Ishikawa (cell line): Measurements from ENCODE around the gene MAPK8IP2.

Source experiments
- CEBPB ChIP-seq: IDR thresholded peaks from 2 replicates; pipeline ENCODE4 v1.6.1; 2012
- EGR1 ChIP-seq: IDR thresholded peaks from 2 replicates; pipeline ENCODE4 v1.6.1; 2012
- EP300 ChIP-seq: IDR thresholded peaks from 2 replicates; pipeline ENCODE4 v1.6.1; 2012; ENCODE audit warnings: borderline replicate concordance
- NFIC ChIP-seq: IDR thresholded peaks from 2 replicates; pipeline ENCODE4 v1.6.1; 2012
- RAD21 ChIP-seq: IDR thresholded peaks from 2 replicates; pipeline ENCODE4 v1.6.1; 2012; ENCODE audit warnings: low read depth
- YY1 ChIP-seq: IDR thresholded peaks from 2 replicates; pipeline ENCODE4 v1.6.1; 2012; ENCODE audit warnings: low read depth
- TF ChIP-seq, protein P1 (sequence below): IDR thresholded peaks from 2 replicates; pipeline ENCODE4 v1.6.1; 2012
- TF ChIP-seq, protein P2 (sequence below): IDR thresholded peaks from 2 replicates; pipeline ENCODE4 v1.6.1; 2012; ENCODE audit warnings: low read depth, mild to moderate bottlenecking

DNA sequence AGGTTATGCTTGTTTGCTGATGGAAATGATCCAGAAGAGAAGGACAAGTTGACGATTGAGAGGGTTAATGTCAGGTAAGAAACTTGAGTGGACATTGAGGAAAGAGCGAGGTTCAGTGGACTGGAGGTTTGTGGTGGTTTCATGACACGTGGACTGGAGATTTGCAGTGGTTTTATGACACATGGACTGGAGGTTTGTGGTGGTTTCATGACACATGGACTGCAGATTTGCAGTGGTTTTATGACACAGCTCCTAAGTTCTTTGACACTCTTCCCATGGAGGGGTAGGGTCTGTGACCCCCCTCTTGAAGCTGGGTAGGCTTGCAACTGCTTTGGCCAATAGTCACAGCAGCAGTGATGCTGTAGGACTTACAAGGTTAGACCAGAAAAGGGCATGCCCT is 5.4 kb upstream of the MAPK8IP2 start:
- TF ChIP-seq YY1 (no peak), CEBPB (no peak), NFIC (no peak), RAD21 (no peak), EP300 (no peak), EGR1 (no peak)
- TF ChIP-seq, protein P1, sequence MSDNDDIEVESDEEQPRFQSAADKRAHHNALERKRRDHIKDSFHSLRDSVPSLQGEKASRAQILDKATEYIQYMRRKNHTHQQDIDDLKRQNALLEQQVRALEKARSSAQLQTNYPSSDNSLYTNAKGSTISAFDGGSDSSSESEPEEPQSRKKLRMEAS: no peak
- TF ChIP-seq, protein P2, sequence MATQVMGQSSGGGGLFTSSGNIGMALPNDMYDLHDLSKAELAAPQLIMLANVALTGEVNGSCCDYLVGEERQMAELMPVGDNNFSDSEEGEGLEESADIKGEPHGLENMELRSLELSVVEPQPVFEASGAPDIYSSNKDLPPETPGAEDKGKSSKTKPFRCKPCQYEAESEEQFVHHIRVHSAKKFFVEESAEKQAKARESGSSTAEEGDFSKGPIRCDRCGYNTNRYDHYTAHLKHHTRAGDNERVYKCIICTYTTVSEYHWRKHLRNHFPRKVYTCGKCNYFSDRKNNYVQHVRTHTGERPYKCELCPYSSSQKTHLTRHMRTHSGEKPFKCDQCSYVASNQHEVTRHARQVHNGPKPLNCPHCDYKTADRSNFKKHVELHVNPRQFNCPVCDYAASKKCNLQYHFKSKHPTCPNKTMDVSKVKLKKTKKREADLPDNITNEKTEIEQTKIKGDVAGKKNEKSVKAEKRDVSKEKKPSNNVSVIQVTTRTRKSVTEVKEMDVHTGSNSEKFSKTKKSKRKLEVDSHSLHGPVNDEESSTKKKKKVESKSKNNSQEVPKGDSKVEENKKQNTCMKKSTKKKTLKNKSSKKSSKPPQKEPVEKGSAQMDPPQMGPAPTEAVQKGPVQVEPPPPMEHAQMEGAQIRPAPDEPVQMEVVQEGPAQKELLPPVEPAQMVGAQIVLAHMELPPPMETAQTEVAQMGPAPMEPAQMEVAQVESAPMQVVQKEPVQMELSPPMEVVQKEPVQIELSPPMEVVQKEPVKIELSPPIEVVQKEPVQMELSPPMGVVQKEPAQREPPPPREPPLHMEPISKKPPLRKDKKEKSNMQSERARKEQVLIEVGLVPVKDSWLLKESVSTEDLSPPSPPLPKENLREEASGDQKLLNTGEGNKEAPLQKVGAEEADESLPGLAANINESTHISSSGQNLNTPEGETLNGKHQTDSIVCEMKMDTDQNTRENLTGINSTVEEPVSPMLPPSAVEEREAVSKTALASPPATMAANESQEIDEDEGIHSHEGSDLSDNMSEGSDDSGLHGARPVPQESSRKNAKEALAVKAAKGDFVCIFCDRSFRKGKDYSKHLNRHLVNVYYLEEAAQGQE: no peak
